Measurements from ENCODE around the gene SSTR4. TPM values are rescaled to one million over a fixed set of nuclear protein-coding genes. Genes with fewer than 3 reads are reported as not detected.
"Not testable (repeated sequence)": the region's sequence is repeated elsewhere in the genome, so short reads cannot be mapped to it uniquely, and the experiment has no call there.

Gene SSTR4, protein sequence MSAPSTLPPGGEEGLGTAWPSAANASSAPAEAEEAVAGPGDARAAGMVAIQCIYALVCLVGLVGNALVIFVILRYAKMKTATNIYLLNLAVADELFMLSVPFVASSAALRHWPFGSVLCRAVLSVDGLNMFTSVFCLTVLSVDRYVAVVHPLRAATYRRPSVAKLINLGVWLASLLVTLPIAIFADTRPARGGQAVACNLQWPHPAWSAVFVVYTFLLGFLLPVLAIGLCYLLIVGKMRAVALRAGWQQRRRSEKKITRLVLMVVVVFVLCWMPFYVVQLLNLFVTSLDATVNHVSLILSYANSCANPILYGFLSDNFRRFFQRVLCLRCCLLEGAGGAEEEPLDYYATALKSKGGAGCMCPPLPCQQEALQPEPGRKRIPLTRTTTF
- total RNA-seq (2014; rRNA removed; shearing (Covaris generic)): not detected in 2 replicates

DNA sequence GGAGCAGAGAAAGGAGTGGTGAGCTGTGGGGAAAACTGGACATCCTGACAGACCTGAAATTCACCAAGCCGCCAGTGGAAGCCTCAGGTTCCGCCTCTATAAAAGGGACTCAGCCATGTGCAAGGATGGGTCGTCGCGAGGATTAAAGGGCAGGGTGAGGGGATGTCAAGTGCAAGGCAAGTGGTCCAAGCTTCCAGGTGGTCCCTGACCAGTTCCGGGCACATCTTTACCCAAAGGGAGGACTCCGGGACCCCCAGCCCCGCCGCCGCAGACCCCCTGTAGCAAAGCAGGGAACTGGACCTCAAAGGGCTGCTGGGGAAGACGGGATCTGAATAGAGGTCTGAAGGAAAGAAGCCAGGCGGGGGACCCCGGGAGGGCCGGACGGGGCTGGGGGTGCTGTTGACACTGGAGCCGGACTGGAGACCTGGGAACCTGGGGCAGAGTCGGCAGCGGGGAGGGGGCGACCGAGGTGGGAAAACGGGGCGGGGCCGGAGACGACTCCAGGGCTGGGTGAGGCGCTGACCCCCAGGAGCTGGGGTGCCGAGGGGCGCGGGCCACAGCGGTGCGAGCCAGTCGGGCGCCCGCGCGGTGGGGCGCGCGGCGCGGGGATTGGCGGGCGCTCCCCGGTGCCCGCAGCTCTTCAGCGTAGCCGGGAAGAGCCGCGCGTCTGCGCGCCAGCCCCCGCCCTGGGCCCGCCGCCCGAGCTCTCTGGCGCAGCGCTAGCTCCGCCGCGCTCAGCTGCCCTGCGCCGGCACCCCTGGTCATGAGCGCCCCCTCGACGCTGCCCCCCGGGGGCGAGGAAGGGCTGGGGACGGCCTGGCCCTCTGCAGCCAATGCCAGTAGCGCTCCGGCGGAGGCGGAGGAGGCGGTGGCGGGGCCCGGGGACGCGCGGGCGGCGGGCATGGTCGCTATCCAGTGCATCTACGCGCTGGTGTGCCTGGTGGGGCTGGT lies at the start of gene SSTR4:
Gene SSTR4 (plus strand): TSS at position 592 of the 951 bp plus-strand sequence. CDS start 172 bp downstream, at position 764.
- no peak for DNase-seq (ENCODE audit: low spot score)

DNA sequence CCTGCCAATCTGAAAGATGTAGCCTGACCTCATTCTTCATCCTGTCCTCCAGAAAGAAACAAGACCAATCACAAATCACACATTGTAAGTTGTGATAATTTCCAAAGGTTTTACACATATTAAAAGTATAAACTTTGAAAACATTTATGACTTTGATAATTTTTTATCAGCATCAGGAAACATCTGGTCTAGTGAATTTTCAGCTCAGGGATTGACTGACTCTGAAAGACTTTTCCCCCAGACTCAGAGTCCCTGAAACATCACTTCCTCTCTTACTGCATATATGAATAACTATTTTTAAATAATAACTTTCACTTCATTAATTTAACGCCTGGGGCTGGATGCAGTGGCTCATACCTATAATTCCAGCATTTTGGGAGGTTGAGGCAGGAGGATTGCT lies 48.5 kb upstream of the SSTR4 start:
- DNase-seq (ENCODE audit: low spot score): no peak

DNA sequence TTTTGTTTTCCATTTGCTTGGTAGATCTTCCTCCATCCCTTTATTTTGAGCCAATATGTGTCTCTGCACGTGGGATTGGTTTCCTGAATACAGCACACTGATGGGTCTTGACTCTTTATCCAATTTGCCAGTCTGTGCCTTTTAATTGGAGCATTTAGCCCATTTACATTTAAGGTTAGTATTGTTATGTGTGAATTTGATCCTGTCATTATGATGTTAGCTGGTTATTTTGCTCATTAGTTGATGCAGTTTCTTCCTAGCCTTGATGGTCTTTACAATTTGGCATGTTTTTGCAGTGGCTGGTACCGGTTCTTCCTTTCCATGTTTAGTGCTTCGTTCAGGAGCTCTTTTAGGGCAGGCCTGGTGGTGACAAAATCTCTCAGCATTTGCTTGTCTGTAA lies 43.7 kb upstream of the SSTR4 start:
- not testable (repeated sequence) for DNase-seq (ENCODE audit: low spot score)

DNA sequence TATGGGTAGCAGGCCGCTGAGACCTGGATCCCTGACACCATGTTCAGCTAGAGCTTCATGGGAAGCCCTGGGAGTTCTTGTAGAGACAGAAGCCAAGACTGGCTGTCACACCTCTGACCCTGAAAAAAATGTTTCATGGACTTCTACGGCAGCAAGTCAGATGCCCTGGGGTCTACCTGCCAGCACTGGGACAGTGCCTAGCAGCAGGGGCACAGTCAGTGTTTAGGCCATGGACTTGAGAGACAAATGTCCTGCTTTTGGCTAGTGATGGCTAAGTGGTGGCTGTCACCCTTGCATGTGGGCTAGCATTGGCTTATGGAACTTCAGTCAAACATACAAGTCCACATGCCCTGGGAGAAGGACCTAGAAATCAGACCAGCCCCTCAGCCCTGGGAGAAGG lies 41.3 kb upstream of the SSTR4 start:
- no peak for DNase-seq (ENCODE audit: low spot score)

DNA sequence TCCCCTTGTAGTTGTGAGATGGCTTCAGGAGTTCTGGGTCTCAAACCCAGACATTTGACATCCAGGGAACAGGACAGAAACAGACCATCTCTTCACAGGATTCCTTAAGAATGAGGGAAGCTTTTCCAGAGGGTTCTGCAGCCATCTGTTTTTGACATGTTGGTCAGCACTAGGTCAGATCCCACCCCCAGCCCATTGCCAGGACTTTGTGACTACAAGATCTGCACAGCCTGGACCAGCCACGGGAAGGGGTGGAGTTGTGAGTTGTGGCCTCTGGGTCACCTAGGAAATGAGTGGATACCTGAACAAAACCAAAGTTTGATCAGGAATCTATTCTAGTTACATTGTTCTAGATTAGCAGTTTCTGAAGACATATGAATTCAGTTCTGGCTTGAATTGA lies 39.2 kb upstream of the SSTR4 start:
- no peak for DNase-seq (ENCODE audit: low spot score)

DNA sequence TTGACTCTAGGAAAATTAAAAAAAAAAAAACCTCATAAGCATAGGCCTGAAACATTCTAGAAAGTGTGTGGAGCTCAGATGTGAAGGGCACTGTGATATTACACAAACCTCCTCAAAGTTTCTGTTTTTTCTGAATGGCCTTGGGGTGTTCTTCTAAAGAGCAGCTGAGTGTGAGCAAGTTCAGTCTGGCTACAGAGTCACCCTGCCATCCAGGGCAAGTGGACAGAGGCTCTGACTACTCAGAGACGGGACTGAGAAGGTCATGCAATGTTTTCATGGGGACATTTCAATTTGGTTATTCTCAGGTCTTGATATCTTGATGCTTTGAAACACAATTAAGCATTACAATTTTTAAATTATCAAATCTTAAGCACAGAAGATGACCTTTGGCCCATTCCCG lies 36.6 kb upstream of the SSTR4 start:
- no peak for DNase-seq (ENCODE audit: low spot score)

DNA sequence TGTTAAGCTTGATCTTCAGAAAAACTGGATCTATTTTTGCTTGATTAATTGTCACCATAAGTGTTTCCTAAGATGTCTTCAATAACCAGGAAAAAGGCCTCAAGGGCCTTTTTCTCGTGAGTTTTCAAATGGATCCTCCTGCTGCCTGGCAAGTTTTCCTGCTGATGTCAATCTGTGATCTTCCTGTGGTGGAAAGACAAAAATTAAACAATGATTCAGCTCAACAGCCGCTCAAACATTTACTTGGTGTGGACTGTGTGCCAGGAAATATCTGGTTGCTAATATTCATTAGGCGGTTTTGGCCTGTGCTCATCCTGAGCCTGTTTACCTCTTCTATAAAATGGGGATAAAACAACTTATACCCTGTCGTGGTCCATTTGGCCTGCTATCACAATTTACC lies 35.4 kb upstream of the SSTR4 start:
- DNase-seq (ENCODE audit: low spot score): no peak

DNA sequence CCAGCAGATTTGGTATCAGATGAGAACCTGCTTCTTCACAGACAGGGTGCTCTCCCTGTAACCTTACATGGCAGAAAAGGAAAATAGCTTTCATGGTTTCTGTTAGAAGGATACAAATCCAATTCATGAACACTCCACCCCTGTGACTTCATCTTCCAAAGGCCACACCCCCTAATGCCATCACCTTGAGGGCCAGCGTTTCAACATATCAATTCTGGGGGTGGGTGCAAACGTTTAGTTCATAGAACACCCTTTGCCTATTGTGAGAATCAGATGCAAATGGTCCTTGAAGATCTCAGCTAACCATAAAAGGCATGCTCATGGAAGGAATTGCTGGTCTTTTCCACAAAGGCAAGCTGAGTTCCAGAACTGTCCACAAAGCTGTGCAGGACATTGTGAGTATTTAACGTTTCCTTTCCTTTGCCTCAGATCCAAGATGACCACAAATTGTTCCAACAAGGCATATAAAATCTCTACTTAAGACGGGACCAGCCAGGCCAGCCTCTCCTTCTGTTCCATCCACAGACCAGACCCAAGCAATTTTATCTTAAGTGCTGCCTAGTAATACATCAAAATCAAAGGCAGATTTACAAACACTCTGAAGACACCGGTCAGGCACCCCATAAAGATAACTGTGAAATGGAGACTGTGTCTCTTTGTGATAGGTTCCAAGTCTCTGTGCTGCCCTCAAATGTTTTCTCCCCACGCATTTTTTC lies 34.7 kb upstream of the SSTR4 start:
- DNase-seq (ENCODE audit: low spot score): no peak

DNA sequence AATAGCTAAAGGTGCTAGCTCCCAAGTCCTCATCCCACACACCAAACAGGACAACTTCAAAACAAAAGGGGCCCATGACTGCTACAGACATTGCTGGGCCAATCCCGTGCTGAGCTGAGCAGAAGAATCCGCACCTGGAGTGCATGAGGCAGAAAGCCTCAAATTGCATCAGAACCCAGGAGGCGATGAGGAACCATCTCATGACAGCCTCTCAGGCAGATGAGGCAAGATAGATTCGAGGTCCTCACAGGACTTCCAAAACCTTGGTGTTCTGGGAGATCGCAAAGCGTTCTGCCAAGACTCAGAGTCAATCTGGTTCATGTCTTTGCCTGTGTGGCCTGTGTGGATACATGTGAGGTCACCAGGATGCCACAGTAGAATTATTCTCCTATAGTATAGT lies 32.8 kb upstream of the SSTR4 start:
- no peak for DNase-seq (ENCODE audit: low spot score)

DNA sequence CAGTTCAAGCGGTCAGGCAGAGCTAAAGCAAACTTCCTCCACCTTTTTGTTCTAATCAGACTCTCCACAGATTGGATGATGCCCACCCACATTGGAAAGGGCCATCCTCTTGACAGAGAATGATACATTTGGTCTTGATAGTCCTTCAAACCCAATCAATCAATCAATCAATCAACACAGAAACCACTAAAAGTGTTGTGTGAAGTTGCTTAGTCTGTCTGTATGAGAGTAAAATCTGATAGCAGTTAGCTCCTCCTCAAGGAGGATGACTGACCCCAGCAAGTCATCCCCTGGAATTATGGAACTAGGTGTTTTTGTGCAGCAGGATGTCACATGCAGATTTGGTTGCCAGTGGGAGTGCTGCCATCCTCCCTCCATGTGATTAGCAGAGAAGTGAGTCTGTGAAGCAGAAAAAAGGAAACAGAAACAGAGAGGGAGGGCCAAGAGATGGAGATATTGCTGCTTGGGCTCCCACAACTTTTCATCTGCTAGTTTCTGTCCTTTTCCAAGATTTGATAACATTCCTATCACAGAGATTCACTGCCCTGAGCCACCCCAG lies 32.0 kb upstream of the SSTR4 start:
- DNase-seq (ENCODE audit: low spot score): no peak

DNA sequence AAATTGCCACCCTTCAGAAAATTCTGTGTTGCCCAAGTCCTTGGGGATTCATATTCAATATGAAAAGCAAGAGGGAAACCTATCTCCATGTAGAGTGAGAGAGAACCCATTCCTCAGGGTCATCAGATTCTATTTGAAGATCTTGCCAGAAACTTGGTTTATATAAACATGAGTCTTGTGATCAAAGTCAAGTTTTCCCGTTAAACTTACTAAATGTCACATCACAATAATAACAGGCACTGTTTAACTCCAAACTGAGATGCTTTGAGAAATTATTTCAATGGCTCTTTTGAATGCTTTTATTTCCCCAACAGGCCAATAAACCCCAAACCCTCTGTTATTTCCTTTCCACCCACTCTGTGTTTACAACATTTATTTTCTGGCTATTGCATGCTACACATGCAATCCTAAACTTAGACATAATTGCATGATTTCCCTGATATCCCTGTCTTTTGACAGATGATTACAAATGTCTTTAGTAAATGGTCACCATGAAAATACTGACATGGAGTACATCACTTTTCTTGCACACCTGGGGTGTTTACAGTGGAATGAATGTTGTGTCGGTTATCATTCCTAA lies 31.1 kb upstream of the SSTR4 start:
- no peak for DNase-seq (ENCODE audit: low spot score)

DNA sequence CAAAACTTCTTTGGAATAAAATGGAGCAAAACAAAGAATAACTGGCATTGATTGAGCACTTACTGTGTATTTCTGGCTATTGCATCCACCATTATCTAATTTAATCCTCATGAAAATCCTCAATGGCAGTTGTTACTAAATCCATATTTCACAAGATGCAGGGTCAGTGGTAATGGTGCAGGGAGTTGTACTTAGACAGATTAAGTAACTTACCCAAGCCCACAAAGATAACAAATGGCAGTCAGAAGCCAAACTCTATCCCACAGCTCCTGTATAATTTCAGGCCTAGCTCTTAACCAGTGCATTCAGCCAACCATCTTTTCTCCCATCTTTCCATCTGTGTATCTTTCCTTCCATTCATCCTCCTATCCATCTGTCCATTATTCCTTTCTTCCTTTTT lies 29.3 kb upstream of the SSTR4 start:
- no peak for DNase-seq (ENCODE audit: low spot score)

DNA sequence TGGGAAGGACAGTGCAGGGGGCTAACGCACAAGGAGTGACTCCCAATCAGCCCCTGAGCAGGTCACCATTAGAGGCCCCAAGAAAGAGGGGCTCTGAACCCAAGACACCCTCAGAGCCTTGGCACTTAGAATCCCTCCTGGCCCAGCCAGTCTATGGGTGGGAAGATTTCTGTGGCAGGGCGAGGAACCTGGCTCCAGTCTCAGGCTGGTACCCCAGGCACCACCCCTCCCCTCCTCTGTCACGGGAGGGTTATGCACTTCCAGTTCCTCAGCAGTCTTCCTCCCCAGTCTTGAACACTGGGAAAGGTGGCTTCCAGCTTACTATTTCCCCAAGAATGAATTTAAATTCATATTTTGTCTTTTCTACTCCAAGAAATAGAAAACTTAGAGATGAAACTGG lies 27.6 kb upstream of the SSTR4 start:
- DNase-seq (ENCODE audit: low spot score): no peak

DNA sequence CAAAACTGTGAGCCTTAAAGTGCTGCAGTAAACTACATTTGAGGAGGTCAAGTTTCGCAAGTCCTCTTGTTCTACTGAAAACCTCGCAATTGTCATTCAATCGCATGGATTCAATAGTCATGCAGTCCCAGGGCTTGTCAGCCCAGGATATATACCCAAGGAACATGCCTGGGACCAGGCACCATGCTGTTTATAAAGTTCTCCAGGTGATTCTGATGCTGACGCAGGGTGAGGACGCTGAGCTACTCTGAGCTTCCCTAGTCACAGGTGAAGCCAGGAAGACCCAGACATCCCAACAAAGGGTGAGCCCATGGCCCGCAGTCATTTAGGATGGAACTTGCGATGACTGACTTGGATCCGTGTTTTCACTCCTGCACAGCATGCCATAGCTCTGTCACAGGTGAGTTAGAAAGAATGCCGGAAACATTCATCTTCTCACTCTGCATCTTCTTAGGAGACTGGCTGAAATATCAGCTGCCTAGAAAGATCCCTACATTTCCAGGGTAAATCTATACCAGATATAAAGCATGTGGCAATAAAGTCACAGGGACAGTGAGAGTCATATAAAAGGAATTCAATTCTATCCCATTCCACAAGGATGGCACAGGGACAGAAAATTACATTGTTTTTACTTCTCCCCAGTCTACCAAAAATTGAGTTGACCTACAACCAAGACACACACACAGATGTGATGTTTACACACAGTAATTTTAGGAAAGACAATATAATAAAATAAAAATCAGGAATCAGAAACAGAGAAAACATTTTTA lies 27.0 kb upstream of the SSTR4 start:
- no peak for DNase-seq (ENCODE audit: low spot score)

DNA sequence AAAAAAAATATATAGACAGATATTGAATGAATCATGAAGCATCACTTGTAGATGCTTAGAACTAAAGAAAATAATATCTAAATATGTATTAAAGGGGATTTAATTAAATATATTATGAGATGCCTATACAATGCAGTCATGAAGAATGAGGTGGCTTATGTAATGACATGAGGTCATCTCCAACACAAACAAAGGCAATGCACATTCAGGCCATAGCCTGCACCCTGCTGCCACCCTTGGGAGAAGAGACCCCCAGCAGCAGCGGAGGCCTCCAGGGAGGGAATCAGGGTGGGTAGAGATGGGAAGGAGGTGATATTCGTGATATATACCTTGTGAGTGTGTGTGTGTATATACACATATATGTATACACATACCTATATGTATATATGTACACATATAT lies 26.4 kb upstream of the SSTR4 start:
- DNase-seq (ENCODE audit: low spot score): no peak

DNA sequence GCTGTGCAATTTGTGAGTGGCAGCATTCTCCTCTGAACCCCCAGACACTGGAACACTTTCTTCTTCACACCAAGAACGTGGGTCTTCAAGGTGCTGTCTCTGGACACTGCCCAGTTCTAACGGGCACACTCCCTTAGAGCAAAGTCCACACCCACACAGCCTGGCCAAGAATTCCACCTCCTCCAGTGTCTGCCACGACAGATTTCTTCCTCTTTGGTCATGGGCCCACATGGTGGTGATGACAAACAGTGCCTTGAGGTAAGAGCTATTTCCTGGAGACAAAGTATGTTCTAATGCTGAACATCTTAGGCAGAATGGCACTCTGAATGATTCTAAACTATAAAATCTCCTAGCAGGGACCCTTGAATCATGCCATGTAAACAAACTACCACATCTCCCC lies 25.5 kb upstream of the SSTR4 start:
- peak; percentile 21 for DNase-seq (ENCODE audit: low spot score)

DNA sequence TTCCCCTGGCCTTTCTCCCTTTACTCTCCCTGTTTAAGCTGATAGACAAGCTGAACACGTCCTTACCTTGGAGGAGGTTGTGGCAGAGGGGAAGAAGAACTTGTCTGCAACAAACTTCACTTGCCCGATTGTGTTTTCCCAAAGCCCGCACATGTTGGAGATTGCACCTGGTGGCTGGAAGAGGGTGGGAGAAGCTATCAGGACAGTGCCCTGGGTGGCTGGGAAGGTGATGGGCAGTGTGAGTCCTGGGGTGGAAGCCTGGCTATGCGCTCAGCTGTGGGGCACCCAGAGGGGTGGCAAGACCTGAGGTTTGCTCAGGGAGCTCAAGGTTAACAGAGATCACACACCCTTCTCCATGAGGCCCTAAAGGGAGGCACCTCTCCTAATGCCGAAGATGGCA lies 25.0 kb upstream of the SSTR4 start:
- DNase-seq (ENCODE audit: low spot score): no peak

DNA sequence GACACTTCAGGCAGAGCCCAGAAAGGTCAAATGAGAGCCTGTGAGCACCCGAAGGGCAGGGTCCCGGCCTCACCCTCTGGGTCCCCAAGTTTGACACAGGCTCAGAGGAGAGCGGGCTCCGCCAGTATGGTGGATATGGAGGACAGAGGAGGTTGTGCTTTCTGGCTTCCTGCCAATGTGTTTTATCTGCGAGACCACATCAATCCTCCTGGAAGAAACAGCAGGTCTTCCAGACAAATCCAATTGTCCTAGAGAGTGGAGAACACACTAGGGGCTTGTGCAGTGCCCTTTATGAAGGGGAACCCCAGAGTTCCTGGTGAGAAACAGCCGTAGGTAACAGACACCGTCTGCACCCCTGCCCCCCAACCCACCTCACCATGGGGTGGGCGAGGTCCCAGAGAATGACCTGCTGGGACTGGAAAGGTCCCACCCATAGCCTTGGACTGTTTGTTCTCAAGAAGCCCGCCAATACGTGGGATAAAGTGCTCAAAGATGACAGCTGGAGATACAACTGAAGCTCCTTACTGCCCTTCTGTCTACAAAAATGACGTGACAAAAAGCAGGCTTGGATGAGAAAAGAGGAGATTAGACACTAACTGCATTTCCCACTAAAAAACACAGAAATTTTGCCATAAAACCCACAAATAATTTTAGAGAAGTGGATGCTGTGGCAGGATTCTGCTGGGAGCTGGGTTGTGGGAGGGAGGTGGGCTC lies 23.9 kb upstream of the SSTR4 start:
- DNase-seq (ENCODE audit: low spot score): no peak

DNA sequence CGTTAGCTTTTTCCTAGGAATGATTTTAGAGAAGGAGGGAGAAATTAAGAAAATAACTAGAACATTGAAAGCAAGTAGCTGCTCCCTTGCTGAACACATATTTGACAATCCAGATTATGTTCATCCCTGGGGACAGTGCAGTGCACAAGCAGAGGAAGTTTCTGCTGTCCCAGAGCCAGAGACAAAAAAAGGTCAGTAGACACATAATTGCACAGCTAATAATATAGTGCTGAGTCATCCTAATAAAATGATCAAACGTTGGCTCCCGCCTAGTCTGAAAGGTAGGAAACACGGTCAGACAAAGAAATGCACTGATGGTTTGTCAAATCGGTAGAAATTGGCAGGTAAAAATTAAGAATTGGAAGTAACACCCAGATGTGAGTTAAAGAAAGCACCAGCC lies 21.7 kb upstream of the SSTR4 start:
- peak; percentile 67 for DNase-seq (ENCODE audit: low spot score)

DNA sequence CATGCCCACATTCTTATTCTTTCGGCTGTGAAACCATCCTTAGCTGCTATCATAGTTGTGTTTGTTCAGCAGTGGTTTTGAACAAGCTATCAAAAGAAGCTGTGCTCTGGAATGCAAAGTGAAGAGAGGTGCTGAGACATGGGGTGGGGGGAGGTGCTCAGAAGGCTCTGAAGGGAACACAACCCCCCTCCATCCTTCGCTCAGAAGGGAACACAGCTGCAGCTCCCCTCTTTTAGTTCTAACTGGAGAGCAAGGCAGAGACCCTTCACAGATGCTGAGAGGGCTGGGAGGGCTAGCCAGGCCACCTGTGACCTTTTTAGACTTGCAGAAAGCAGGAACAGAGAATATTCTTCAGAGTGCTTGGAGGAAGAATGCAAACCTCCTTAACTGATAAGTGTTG lies 17.6 kb upstream of the SSTR4 start:
- DNase-seq (ENCODE audit: low spot score): no peak

Data from HT-29 (cell line).